ENCODE measurements around the gene KLHDC10. TPM values are rescaled to one million over a fixed set of nuclear protein-coding genes. Genes with fewer than 3 reads are reported as not detected.
"Not testable (repeated sequence)": the region's sequence is repeated elsewhere in the genome, so short reads cannot be mapped to it uniquely, and the experiment has no call there.

The KLHDC10 gene
- total RNA-seq, 2 donors from 2014 or later: 23.8 to 28.5 TPM

DNA sequence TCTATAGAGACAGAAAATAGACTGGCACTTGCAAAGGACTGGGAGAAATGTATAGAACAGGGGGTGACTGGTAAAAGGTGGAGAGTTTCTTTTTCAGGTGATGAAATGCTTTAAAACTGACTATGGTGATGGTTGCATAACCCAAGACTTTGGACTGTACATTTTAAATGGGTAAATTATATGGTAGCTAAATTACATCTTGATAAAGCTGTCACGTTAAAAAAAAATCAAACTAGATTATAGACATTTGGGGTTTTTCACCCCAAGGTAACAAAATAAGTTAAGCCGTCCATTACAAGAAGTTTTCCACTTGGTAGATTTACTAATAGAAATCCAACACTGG, 110.9 kb downstream of the KLHDC10 start:
- DNase-seq (no peak), ATAC-seq (no peak)
- intact Hi-C loops (cut with DNase I): no loop called here

GRCh38 chr7:130182990-130183389, 112.7 kb downstream of the KLHDC10 start:
- no peak for DNase-seq
- intact Hi-C loops (cut with DNase I): no loop called here
- ATAC-seq: no peak

DNA sequence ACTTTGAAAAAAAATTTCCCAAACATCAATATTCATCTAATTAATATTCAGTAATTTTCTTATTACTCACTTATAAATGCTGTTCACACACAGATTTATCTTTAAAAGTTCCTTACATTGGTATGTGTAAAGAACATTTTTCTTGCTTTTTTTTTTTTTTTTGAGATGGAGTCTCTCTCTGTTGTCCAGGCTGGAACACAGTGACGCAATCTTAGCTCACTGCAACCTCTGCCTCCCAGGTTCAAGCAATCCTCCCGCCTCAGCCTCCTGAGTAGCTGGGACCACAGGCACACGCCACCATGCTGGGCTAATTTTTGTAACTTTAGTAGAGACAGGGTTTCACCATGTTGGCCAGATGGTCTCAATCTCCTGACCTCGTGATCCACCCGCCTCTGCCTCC, 114.0 kb downstream of the KLHDC10 start:
- DNase-seq; intact Hi-C loops (cut with DNase I); ATAC-seq: not testable (repeated sequence)

Other genes starting within 250 kb of the KLHDC10 start
- gene UBE2H, start 117.6 kb upstream of the KLHDC10 start, total RNA-seq: 10 to 100 TPM; 65.5 to 77.8 TPM
- gene ZC3HC1, start 19.2 kb upstream of the KLHDC10 start, total RNA-seq: 10 to 100 TPM; 16.0 to 16.2 TPM
- gene TMEM209, start 134.9 kb downstream of the KLHDC10 start, total RNA-seq: 10 to 100 TPM in 1 of 2 donors, 1 to 10 TPM in 1; 9.4 to 11.2 TPM
- not detected for gene SSMEM1, start 137.3 kb downstream of the KLHDC10 start, total RNA-seq
- under 1 TPM in 1 of 2 donors, not detected in 1; 0.38 TPM for gene CPA2, start 196.3 kb downstream of the KLHDC10 start, total RNA-seq
- gene CPA4, start 222.6 kb downstream of the KLHDC10 start, total RNA-seq: 1 to 10 TPM; 3.5 to 3.8 TPM